H1 (cell line): ENCODE measurements around the gene CCDC148. TPM values are rescaled to one million over a fixed set of nuclear protein-coding genes. Genes with fewer than 3 reads are reported as not detected.

ENCODE experiments used
- ASH2L ChIP-seq: fragments of 200-600, 300-600 bp; sonication (generic); IDR thresholded peaks from one replicate; pipeline ENCODE4 v1.7.1; 2017; ENCODE audit warnings: low read length
- CBX5 ChIP-seq: fragments of 300-800, 300-1000 bp; sonication (generic); IDR thresholded peaks from 2 replicates; pipeline ENCODE4 v1.7.1; 2016; ENCODE audit warnings: antibody characterized with exemption, low read length, low read depth
- EP300 ChIP-seq, 2 experiments: IDR thresholded peaks; 1 replicate in 1 of 2; 2 replicates in 1 of 2; pipeline ENCODE4 v1.6.1; 2011 to 2012; ENCODE audit warnings: low read depth in 2 of 2, low read length in 2 of 2, mild to moderate bottlenecking in 2 of 2, borderline replicate concordance in 1 of 2, inconsistent platforms in 1 of 2, moderate library complexity in 1 of 2
- GABPA ChIP-seq: IDR thresholded peaks from 2 replicates; pipeline ENCODE4 v1.6.1; 2011; ENCODE audit warnings: mild to moderate bottlenecking, low read length, moderate library complexity, borderline replicate concordance; ENCODE audit not compliant: insufficient read depth
- TAF7 ChIP-seq: optimal IDR thresholded peaks from 2 replicates; pipeline ENCODE3; 2011; ENCODE audit warnings: low read depth, mild to moderate bottlenecking, inconsistent platforms, low read length, moderate library complexity, borderline replicate concordance
- polyA plus RNA-seq, 7 experiments: library from polyadenylated mRNA; depleted of rRNA in 3 of 7; stranded (reverse) in 5 of 7; unstranded in 2 of 7; fragments of >200 nt in 5 of 7; fragments of 200-250 nt in 2 of 7; gene quantifications; 1 replicate in 5 of 7; 2 replicates in 1 of 7; 4 replicates in 1 of 7; pipeline versions ENCODE4 v1.2.1 to v1.2.3, GENCODE V29; 2011 to 2013; ENCODE audit warnings: missing spikeins in 2 of 7, mixed read lengths in 2 of 7
- total RNA-seq: library from RNA; stranded (reverse); fragmentation: NEBNext Ultra II Directional; extraction: Animal tissue kit (Norgen Biotek cat#: 25700); gene quantifications from 2 replicates; pipeline ENCODE4 v1.2.1, GENCODE V29; 2021

Gene CCDC148
- total and polyA plus RNA-seq, 2 of the 8 experiments (the other 6 are each of a cell fraction or from before 2014, with no cell fraction given), result 0.45 to 1.3 TPM

DNA sequence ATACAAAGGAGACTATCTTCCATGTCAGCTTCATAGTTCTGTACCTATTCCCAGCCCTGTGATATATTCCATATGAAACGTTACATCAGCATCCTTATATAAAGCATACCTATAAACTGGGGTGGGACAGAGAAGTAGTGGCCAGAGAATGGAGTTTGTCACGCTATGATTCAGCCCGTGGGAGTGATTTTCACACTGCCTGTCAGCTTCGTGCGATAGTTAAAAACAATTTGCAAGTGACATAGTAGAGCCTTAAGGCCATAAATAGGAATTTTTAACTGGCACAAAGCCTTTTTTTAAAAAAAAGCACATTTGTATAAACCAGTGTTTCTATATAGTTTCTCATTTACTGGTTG, 30.4 kb upstream of the CCDC148 start (continued):
- TF ChIP-seq EP300 (IDR thresholded peaks at IDR 0.05; ENCODE audit: borderline replicate concordance in 1 of 2, low read depth in 2 of 2, low read length in 2 of 2) (no peak), TAF7 (no peak), GABPA (no peak), CBX5 (no peak), ASH2L (no peak)
- TF ChIP-seq, all 59 proteins: peak for 0
